Measurements from ENCODE around the gene DNAAF8.

Gene DNAAF8

GRCh38 chr16:4797805-4798252 is 63.5 kb downstream of the DNAAF8 start:
- no peak for DNase-seq

DNA sequence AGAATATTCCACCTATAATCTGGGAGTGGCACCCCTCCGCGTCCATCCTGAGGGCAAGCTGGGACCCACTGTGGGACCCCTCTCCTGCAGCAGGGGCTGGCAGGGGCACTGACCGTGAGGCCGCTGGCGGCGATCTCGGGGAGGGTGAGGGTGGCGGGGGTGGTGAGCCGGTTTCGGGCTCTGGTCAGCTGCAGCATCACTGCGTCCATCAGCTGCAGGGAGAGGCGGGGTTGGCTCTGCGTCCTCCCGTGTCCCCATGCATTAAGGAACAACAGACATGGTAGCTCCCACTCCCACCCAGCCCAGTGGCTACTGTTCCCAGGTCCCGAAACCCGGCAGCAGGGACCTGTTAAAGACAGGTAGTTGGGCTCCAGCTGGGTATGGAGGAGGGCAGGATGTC is 64.1 kb downstream of the DNAAF8 start:
- no peak for DNase-seq

Data from anterior cingulate cortex (tissue), 58 donors.